HG02571 (cell line): ENCODE data around the gene SIPA1.

Source experiments
- ATAC-seq: cut with Tn5 transposase; IDR thresholded peaks from one replicate; pipeline ENCODE4 v1.9.1; 2021; ENCODE audit warnings: mild to moderate bottlenecking, moderate library complexity; ENCODE audit not compliant: unreplicated experiment

The SIPA1 gene

DNA sequence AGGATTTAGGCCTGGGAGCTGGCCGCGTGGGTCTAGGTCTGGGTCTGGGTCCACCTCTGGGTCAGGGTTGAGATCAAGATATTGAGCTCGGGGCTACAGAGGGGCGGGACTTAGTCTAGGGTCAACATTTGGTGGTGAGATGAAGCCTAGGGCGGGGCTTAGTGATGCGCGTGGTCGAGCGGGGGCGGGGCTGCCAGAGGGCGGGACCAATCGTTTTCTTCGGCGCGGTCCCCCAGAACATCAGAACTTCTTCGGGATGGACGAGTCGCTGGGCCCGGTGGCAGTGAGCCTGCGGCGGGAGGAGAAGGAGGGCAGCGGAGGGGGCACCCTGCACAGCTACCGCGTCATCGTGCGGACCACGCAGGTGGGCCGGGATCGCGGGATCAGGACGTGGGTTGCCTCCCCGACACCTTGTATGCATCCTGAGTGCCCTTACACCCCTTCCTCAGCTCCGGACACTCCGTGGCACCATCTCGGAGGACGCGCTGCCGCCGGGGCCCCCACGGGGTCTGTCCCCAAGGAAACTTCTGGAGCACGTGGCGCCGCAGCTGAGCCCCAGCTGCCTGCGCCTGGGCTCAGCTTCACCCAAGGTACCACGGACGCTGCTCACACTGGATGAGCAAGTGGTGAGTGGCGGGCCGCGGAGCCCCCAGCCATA, 4.2 kb downstream of the SIPA1 start:
- no peak for ATAC-seq

- no peak for ATAC-seq
Observed at GRCh38 chr11:65643971-65644370, 6.1 kb downstream of the SIPA1 start.

DNA sequence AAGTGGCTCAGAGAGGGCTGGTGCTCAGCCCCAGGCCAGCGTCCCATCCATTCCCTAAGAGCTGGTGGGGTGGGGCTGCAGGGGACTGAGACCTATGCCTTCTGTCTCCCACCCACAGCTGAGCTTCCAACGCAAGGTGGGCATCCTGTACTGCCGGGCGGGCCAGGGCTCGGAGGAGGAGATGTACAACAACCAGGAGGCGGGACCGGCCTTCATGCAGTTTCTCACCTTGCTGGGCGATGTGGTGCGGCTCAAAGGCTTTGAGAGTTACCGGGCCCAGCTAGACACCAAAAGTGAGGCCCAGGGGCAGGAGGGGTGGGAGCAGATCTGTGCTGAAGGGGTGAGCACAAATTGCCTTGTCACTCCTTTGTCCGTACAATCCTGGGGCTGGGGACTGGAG, 6.9 kb downstream of the SIPA1 start:
- no peak for ATAC-seq

DNA sequence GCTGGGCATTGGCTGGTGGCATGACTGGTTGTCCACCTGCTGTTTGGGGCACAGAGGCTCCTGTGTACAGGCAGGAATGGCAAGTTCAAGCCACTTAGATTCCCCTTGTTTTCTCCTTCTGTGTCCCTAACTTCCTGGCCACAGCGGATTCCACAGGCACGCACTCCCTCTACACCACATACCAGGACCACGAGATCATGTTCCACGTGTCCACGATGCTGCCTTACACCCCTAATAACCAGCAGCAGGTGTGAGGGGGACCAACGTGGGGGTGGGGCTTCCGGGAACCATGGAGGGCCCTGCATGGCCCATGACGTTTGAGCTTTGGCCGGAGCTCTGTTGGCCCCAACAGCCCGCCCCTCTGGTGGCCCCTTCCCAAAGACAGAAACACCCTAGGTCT, 7.8 kb downstream of the SIPA1 start:
- ATAC-seq = no peak

GRCh38 chr11:65646288-65646957, 8.5 kb downstream of the SIPA1 start:
- no peak for ATAC-seq

DNA sequence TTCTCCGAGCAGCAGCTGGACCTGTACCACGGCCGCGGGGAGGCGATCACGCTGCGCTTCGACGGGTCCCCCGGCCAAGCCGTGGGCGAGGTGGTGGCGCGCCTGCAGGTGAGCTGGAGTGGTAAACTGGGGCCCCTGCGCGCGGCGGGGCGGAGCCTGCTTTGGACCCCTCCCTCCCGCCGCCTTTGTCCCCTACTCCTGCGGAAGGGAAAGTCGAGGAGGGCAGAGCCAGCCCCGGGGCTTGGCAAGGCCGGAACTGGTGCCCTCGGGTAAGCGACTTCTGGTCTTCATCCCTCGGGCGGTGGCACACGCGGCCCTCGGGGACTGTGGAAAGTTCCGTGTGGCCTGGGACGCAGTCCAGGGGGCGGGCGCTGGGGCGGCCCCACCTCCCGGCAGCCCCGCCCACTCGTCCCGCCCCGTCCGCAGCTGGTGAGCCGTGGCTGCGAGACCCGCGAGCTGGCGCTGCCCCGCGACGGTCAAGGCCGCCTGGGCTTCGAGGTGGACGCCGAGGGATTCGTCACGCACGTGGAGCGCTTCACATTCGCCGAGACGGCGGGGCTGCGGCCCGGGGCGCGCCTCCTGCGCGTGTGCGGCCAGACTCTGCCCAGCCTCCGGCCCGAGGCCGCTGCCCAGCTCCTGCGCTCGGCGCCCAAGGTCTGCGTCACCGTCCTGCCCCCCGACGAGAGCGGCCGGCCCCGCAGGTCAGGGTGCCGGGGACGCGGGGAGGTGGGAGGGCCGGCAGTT, 9.2 kb downstream of the SIPA1 start:
- no peak for ATAC-seq

GRCh38 chr11:65648997-65649493, 11.1 kb downstream of the SIPA1 start:
- ATAC-seq = no peak

GRCh38 chr11:65649656-65650546, 12.0 kb downstream of the SIPA1 start:
- ATAC-seq = no peak

DNA sequence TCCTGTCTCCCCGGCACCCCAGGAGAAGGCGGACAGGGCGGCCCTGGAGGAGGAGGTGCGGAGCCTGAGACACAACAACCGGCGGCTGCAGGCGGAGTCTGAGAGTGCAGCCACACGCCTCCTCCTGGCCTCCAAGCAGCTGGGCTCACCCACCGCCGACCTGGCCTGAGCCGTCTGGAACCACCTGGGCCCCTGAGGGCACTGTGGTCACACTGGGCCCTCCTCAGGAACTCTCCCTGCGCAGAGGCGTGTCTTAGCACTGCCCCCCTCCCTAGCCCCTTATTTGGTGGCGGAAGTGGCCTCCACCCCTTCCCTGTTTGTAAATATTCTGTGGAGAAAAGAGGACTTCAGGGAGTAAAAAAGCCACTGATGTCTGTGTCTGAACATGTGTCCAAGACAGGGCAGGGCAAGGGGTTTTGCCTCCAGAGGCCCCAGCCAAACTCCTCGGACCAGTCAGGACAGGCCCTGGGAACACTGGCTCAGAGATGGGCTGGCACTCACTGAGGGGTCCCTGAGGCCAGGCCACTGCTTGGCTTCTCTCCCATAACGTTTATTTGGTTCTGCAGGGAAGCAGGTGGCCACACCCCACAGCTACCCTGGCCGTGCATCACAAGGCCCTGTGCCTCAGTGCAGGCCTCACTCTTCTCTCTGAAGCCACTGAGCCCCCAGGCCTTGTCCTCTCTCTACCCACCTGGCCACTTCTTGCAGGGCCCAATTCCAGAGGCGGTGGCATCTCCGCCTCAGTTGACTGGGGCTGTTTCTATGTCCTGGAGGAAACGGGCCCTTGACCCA, 12.8 kb downstream of the SIPA1 start:
- no peak for ATAC-seq

DNA sequence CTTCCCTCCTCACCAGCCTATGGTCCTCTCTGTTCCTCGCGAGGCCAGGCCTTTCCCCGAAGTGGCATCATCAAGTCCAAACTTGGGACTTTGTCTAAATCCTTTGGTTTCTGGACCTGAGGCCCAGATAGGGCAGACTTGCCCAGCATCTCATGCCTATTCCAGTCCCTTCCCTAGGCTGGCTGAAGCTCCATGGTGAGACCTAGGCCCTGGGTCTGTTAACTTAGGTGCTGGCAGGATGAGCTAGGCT, 13.4 kb downstream of the SIPA1 start:
- no peak for ATAC-seq

- peak; percentile 9 for ATAC-seq
Observed at GRCh38 chr11:65651589-65652510, 13.9 kb downstream of the SIPA1 start.

DNA sequence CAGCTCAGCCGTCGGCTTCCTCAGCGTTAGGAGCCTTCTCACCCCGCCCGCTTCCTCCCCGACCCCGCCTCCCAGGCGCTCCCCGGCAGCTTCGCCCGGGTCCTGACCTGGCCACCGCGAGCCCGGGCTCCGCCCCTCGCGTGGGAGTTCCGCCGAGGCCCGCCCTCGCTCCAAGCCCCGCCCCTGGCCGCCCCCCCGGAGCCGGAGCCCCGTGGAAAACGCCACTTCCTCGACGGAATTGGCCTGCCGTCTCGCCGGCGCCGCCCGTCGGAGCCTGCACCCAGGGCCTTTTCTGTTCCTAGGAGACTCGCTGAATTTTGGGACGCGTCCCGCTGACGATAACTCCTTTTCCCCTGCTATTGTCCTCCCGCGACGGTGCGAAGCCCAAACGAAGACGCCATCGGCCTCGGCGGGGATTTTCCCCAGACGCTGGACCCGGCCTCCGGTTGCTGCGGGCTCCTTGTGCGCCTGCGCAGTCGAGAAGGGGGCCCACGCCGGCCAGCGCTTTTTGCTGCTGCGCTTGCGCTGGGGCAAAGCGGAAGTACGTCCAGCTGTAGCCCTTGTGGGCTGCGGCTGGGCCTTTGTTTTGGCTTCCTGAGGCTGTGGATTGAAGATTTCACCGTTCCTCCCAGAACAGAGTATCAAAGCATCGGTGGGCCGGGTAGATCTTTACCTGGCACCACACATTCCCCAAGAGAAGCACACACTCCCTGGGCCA, 14.8 kb downstream of the SIPA1 start:
- ATAC-seq = peak; percentile 61

- no peak for ATAC-seq
Observed at GRCh38 chr11:65653229-65654225, 15.6 kb downstream of the SIPA1 start.

GRCh38 chr11:65654375-65655349, 16.8 kb downstream of the SIPA1 start:
- no peak for ATAC-seq

GRCh38 chr11:65655570-65656332, 17.9 kb downstream of the SIPA1 start:
- ATAC-seq = no peak

DNA sequence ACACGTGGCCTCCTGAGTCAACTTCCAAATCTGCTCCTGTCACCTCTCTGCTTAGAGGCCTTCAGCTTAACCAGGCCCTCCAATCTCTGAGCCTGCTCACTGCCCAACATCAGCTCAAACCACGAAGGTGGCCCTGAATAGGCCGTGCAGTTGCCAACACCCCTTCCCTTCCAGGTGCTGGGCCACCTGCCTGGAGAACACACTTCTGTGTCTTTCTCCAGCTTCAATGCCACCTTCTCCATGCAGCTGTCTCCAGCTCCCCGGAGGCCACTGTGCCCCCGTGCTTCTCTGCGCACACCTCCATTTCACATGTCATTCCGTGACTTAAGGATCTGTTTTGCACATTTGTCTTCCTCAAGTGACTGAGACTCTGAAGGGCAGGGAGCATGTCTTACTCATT, 19.5 kb downstream of the SIPA1 start:
- no peak for ATAC-seq
